HepG2 (cell line): ENCODE measurements around the gene RPF1. TPM values are rescaled to one million over a fixed set of nuclear protein-coding genes. Genes with fewer than 3 reads are reported as not detected.
A peak's percentile ranks its signal among the peaks of the same experiment; 100 is the strongest.

Source experiments
- CBFB ChIP-seq: sonication (generic); formaldehyde crosslinking; IDR thresholded peaks from 2 replicates; pipeline ENCODE4 v1.4.0; 2020; ENCODE audit warnings: missing genetic modification reagents
- CREB1 ChIP-seq, 2 experiments: fragments of 450-650 bp in 1 of 2; IDR thresholded peaks; 2 replicates each; pipeline ENCODE4 v1.6.1; 2016 to 2017; ENCODE audit warnings: control low read depth in 1 of 2, mild to moderate bottlenecking in 1 of 2, missing compliant biosample characterization in 1 of 2, missing genetic modification characterization in 1 of 2
- FOXA3 ChIP-seq: IDR thresholded peaks from 2 replicates; pipeline ENCODE4 v1.6.1; 2016; ENCODE audit warnings: missing genetic modification reagents, missing compliant biosample characterization
- HMG20A ChIP-seq: IDR thresholded peaks from 2 replicates; pipeline ENCODE4 v1.6.1; 2016; ENCODE audit warnings: borderline replicate concordance
- ISX ChIP-seq: sonication (generic); formaldehyde crosslinking; conservative IDR thresholded peaks from 2 replicates; pipeline ENCODE4 v1.5.0; 2020; ENCODE audit warnings: missing genetic modification reagents
- MIXL1 ChIP-seq: IDR thresholded peaks from 2 replicates; pipeline ENCODE4 v1.6.1; 2016
- PITX1 ChIP-seq: sonication (generic); formaldehyde crosslinking; IDR thresholded peaks from 2 replicates; pipeline ENCODE4 v1.5.1; 2020; ENCODE audit warnings: mild to moderate bottlenecking, missing genetic modification reagents
- ZNF430 ChIP-seq: sonication (generic); formaldehyde crosslinking; IDR thresholded peaks from 2 replicates; pipeline ENCODE4 v1.9.0; 2021; ENCODE audit warnings: mild to moderate bottlenecking, missing genetic modification reagents
- polyA plus RNA-seq, 8 experiments: library from polyadenylated mRNA; depleted of rRNA in 3 of 8; stranded (reverse) in 7 of 8; unstranded in 1 of 8; fragments of >200 nt; fragmentation: Illumina TruSeq in 4 of 8; extraction: Trizol in 4 of 8; gene quantifications; 2 replicates each; pipeline versions ENCODE4 v1.2.1 to v1.2.3, GENCODE V29; 2011 to 2016; ENCODE audit warnings: low read depth in 4 of 8, missing spikeins in 1 of 8, mixed read lengths in 1 of 8; ENCODE audit not compliant: insufficient read depth in 1 of 8
- total RNA-seq, 5 experiments: library from RNA; depleted of rRNA; stranded (reverse); fragments of >200 nt; fragmentation: Illumina TruSeq; extraction: Trizol; gene quantifications; 2 replicates each; pipeline ENCODE4 v1.2.3, GENCODE V29; 2016; ENCODE audit warnings: low read depth in 1 of 5
- TF ChIP-seq, protein P1 (sequence below): sonication (generic); formaldehyde crosslinking; IDR thresholded peaks from 2 replicates; pipeline ENCODE4 v1.4.0; 2020; ENCODE audit warnings: mild to moderate bottlenecking, missing genetic modification reagents
- TF ChIP-seq, protein P2 (sequence below): sonication (generic); formaldehyde crosslinking; IDR thresholded peaks from 2 replicates; pipeline ENCODE4 v1.4.0; 2020; ENCODE audit warnings: low read depth, mild to moderate bottlenecking, missing genetic modification reagents
- TF ChIP-seq, protein P3 (sequence below): sonication (generic); formaldehyde crosslinking; IDR thresholded peaks from 2 replicates; pipeline ENCODE4 v1.9.0; 2021; ENCODE audit warnings: mild to moderate bottlenecking, missing genetic modification reagents
- TF ChIP-seq, protein P4 (sequence below): sonication (generic); formaldehyde crosslinking; conservative IDR thresholded peaks from 2 replicates; pipeline ENCODE4 v1.8.1; 2023; ENCODE audit warnings: missing genetic modification reagents

RPF1 gene
- total and polyA plus RNA-seq, 2 of the 13 experiments (the other 11 are each of a cell fraction or from before 2014, with no cell fraction given) = 23.0 to 39.0 TPM

DNA sequence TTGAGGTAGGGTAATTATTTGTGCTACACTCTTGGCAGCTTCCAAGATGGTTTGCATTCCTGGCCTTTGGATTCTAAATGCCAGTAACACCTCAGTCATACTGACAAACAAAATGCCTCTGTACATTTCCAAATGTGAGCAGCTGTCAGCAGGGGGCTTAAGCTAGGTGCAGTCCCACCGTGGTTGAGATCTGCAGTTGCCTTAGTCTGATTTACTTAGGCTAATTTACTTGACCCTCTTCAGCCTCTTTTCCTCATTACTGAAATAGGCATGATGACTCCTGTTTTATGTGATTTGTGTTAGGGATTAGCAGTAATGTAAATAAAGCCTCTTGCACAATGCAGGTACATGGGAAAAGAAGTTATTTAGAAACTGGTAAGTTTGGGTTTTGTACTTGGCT, 13.7 kb downstream of the RPF1 start (continued):
- TF ChIP-seq, protein P1, sequence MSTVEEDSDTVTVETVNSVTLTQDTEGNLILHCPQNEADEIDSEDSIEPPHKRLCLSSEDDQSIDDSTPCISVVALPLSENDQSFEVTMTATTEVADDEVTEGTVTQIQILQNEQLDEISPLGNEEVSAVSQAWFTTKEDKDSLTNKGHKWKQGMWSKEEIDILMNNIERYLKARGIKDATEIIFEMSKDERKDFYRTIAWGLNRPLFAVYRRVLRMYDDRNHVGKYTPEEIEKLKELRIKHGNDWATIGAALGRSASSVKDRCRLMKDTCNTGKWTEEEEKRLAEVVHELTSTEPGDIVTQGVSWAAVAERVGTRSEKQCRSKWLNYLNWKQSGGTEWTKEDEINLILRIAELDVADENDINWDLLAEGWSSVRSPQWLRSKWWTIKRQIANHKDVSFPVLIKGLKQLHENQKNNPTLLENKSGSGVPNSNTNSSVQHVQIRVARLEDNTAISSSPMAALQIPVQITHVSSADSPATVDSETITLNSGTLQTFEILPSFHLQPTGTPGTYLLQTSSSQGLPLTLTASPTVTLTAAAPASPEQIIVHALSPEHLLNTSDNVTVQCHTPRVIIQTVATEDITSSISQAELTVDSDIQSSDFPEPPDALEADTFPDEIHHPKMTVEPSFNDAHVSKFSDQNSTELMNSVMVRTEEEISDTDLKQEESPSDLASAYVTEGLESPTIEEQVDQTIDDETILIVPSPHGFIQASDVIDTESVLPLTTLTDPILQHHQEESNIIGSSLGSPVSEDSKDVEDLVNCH (CRISPR knock-in tag) = no peak
- no peak for TF ChIP-seq ZNF430 (CRISPR knock-in tag)
- TF ChIP-seq HMG20A (CRISPR knock-in tag) = peak; percentile 38; the same call in 1 of the 2 replicates
- TF ChIP-seq PITX1 (CRISPR knock-in tag) = peak; percentile 75
- peak; percentile 78 for TF ChIP-seq FOXA3 (CRISPR knock-in tag)
- TF ChIP-seq ISX (CRISPR knock-in tag) = no peak
- peak; percentile 49 for TF ChIP-seq MIXL1
- no peak for TF ChIP-seq CREB1 (IDR thresholded peaks at IDR 0.05)
- peak; percentile 54 for TF ChIP-seq CREB1 (CRISPR knock-in tag; IDR thresholded peaks at IDR 0.05)
- no peak for TF ChIP-seq CBFB
- TF ChIP-seq, protein P2, sequence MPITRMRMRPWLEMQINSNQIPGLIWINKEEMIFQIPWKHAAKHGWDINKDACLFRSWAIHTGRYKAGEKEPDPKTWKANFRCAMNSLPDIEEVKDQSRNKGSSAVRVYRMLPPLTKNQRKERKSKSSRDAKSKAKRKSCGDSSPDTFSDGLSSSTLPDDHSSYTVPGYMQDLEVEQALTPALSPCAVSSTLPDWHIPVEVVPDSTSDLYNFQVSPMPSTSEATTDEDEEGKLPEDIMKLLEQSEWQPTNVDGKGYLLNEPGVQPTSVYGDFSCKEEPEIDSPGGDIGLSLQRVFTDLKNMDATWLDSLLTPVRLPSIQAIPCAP (CRISPR knock-in tag) = no peak
- TF ChIP-seq, protein P3, sequence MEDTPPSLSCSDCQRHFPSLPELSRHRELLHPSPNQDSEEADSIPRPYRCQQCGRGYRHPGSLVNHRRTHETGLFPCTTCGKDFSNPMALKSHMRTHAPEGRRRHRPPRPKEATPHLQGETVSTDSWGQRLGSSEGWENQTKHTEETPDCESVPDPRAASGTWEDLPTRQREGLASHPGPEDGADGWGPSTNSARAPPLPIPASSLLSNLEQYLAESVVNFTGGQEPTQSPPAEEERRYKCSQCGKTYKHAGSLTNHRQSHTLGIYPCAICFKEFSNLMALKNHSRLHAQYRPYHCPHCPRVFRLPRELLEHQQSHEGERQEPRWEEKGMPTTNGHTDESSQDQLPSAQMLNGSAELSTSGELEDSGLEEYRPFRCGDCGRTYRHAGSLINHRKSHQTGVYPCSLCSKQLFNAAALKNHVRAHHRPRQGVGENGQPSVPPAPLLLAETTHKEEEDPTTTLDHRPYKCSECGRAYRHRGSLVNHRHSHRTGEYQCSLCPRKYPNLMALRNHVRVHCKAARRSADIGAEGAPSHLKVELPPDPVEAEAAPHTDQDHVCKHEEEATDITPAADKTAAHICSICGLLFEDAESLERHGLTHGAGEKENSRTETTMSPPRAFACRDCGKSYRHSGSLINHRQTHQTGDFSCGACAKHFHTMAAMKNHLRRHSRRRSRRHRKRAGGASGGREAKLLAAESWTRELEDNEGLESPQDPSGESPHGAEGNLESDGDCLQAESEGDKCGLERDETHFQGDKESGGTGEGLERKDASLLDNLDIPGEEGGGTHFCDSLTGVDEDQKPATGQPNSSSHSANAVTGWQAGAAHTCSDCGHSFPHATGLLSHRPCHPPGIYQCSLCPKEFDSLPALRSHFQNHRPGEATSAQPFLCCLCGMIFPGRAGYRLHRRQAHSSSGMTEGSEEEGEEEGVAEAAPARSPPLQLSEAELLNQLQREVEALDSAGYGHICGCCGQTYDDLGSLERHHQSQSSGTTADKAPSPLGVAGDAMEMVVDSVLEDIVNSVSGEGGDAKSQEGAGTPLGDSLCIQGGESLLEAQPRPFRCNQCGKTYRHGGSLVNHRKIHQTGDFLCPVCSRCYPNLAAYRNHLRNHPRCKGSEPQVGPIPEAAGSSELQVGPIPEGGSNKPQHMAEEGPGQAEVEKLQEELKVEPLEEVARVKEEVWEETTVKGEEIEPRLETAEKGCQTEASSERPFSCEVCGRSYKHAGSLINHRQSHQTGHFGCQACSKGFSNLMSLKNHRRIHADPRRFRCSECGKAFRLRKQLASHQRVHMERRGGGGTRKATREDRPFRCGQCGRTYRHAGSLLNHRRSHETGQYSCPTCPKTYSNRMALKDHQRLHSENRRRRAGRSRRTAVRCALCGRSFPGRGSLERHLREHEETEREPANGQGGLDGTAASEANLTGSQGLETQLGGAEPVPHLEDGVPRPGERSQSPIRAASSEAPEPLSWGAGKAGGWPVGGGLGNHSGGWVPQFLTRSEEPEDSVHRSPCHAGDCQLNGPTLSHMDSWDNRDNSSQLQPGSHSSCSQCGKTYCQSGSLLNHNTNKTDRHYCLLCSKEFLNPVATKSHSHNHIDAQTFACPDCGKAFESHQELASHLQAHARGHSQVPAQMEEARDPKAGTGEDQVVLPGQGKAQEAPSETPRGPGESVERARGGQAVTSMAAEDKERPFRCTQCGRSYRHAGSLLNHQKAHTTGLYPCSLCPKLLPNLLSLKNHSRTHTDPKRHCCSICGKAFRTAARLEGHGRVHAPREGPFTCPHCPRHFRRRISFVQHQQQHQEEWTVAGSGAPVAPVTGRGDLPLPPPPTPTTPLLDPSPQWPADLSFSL (CRISPR knock-in tag) = no peak
- TF ChIP-seq, protein P4, sequence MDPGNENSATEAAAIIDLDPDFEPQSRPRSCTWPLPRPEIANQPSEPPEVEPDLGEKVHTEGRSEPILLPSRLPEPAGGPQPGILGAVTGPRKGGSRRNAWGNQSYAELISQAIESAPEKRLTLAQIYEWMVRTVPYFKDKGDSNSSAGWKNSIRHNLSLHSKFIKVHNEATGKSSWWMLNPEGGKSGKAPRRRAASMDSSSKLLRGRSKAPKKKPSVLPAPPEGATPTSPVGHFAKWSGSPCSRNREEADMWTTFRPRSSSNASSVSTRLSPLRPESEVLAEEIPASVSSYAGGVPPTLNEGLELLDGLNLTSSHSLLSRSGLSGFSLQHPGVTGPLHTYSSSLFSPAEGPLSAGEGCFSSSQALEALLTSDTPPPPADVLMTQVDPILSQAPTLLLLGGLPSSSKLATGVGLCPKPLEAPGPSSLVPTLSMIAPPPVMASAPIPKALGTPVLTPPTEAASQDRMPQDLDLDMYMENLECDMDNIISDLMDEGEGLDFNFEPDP (CRISPR knock-in tag) = no peak
